HepG2 (cell line): ENCODE data around the gene ORMDL2. TPM values are rescaled to one million over a fixed set of nuclear protein-coding genes. Genes with fewer than 3 reads are reported as not detected.

Experiments used
- ATAD3A ChIP-seq: sonication (generic); formaldehyde crosslinking; IDR thresholded peaks from 2 replicates; pipeline ENCODE4 v1.4.0; 2020; ENCODE audit warnings: missing genetic modification reagents
- CENPBD1 ChIP-seq: sonication (generic); formaldehyde crosslinking; IDR thresholded peaks from 2 replicates; pipeline ENCODE4 v1.8.0; 2022; ENCODE audit warnings: missing genetic modification reagents, low read depth, mild to moderate bottlenecking, borderline replicate concordance
- HBP1 ChIP-seq: IDR thresholded peaks from 2 replicates; pipeline ENCODE4 v1.6.1; 2016; ENCODE audit warnings: low read depth, control low read depth
- HNRNPH1 ChIP-seq: fragments of 200-400 bp; formaldehyde crosslinking; optimal IDR thresholded peaks from 2 replicates; pipeline ENCODE3; 2017; ENCODE audit warnings: mild to moderate bottlenecking, low read depth, low read length
- HOXA9 ChIP-seq: sonication (generic); formaldehyde crosslinking; IDR thresholded peaks from 2 replicates; pipeline ENCODE4 v1.8.1; 2022; ENCODE audit warnings: missing genetic modification reagents, mild to moderate bottlenecking, moderate library complexity, borderline replicate concordance
- IKZF5 ChIP-seq: IDR thresholded peaks from 2 replicates; pipeline ENCODE4 v1.6.1; 2018; ENCODE audit warnings: missing genetic modification reagents, mild to moderate bottlenecking, missing compliant biosample characterization
- PRMT3 ChIP-seq: sonication (generic); formaldehyde crosslinking; IDR thresholded peaks from 2 replicates; pipeline ENCODE4 v1.8.1; 2022; ENCODE audit warnings: low read depth, mild to moderate bottlenecking, moderate library complexity, missing genetic modification reagents, borderline replicate concordance
- TGIF2 ChIP-seq: IDR thresholded peaks from 2 replicates; pipeline ENCODE4 v1.6.1; 2016; ENCODE audit warnings: control low read depth, missing compliant biosample characterization
- ZMYM4 ChIP-seq: sonication (generic); formaldehyde crosslinking; IDR thresholded peaks from 2 replicates; pipeline ENCODE4 v1.8.1; 2023; ENCODE audit warnings: mild to moderate bottlenecking, missing genetic modification reagents
- ZNF558 ChIP-seq: sonication (generic); formaldehyde crosslinking; IDR thresholded peaks from 2 replicates; pipeline ENCODE4 v1.9.0; 2022; ENCODE audit warnings: mild to moderate bottlenecking, missing genetic modification reagents, borderline replicate concordance
- ZNF569 ChIP-seq: sonication (generic); formaldehyde crosslinking; IDR thresholded peaks from 2 replicates; pipeline ENCODE4 v1.5.0; 2020; ENCODE audit warnings: mild to moderate bottlenecking, missing genetic modification reagents, moderate library complexity, borderline replicate concordance
- ZNF609 ChIP-seq: sonication (generic); formaldehyde crosslinking; IDR thresholded peaks from 2 replicates; pipeline ENCODE4 v1.4.0; 2020; ENCODE audit warnings: mild to moderate bottlenecking, missing genetic modification reagents, borderline replicate concordance
- ZNF646 ChIP-seq: sonication (generic); formaldehyde crosslinking; IDR thresholded peaks from 2 replicates; pipeline ENCODE4 v1.9.0; 2021; ENCODE audit warnings: mild to moderate bottlenecking, missing genetic modification reagents
- polyA plus RNA-seq, 8 experiments: library from polyadenylated mRNA; depleted of rRNA in 3 of 8; stranded (reverse) in 7 of 8; unstranded in 1 of 8; fragments of >200 nt; fragmentation: Illumina TruSeq in 4 of 8; extraction: Trizol in 4 of 8; gene quantifications; 2 replicates each; pipeline versions ENCODE4 v1.2.1 to v1.2.3, GENCODE V29; 2011 to 2016; ENCODE audit warnings: low read depth in 4 of 8, missing spikeins in 1 of 8, mixed read lengths in 1 of 8; ENCODE audit not compliant: insufficient read depth in 1 of 8
- total RNA-seq, 5 experiments: library from RNA; depleted of rRNA; stranded (reverse); fragments of >200 nt; fragmentation: Illumina TruSeq; extraction: Trizol; gene quantifications; 2 replicates each; pipeline ENCODE4 v1.2.3, GENCODE V29; 2016; ENCODE audit warnings: low read depth in 1 of 5

Gene ORMDL2
- total and polyA plus RNA-seq, 2 of the 13 experiments (the other 11 are each of a cell fraction or from before 2014, with no cell fraction given) = 24.0 to 28.6 TPM

- peak; percentile 13; the same call in 1 of the 2 replicates for TF ChIP-seq ZNF609 (CRISPR knock-in tag)
- 0 out of 2 replicates have a peak, but pooled peaks have one; percentile 39 for TF ChIP-seq PRMT3 (CRISPR knock-in tag)
- TF ChIP-seq HBP1 (CRISPR knock-in tag) = no peak
- TF ChIP-seq ZNF569 = no peak
- TF ChIP-seq ATAD3A (CRISPR knock-in tag) = no peak
- TF ChIP-seq CENPBD1 (CRISPR knock-in tag) = no peak
- no peak for TF ChIP-seq ZNF558 (CRISPR knock-in tag)
- no peak for TF ChIP-seq HOXA9 (CRISPR knock-in tag)
- TF ChIP-seq ZMYM4 (CRISPR knock-in tag) = no peak
- TF ChIP-seq IKZF5 (CRISPR knock-in tag) = no peak
- TF ChIP-seq ZNF646 (CRISPR knock-in tag) = no peak
- TF ChIP-seq TGIF2 = no peak
- no peak for TF ChIP-seq HNRNPH1
These were observed 393 bp downstream of the ORMDL2 start (continued) for GRCh38 chr12:55818140-55818728.
